ENCODE measurements around the gene C19orf44. TPM values are rescaled to one million over a fixed set of nuclear protein-coding genes. Genes with fewer than 3 reads are reported as not detected.
"Not testable (repeated sequence)": the region's sequence is repeated elsewhere in the genome, so short reads cannot be mapped to it uniquely, and the experiment has no call there.

C19orf44 gene
- total RNA-seq, 1 donor from 2014 or later, result 5.3 TPM

DNA sequence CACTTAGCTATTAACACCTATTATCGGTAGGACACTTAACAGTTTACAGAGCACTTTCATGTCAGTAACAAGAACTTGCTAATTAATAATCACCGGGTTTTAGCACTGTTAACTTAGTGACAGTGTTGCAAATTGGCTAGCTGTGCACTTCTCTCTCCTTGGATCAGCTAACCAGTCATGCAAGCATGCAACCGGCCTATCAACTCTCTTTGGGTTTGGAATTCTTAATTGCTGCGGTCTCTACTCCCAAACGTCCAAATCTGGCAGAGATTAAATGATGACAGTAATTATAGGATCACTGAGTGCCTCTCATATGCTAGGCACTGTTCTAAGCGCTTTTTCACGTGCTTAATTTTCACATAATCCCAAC is 25.7 kb upstream of the C19orf44 start:
- DNase-seq (ENCODE audit: extremely low spot score, unreplicated experiment), result no peak
- H3K4me1 Mint-ChIP-seq (ENCODE audit: unreplicated experiment), result peaks cover 31% of the 10 kb centered on the region
- TF ChIP-seq, protein P1, sequence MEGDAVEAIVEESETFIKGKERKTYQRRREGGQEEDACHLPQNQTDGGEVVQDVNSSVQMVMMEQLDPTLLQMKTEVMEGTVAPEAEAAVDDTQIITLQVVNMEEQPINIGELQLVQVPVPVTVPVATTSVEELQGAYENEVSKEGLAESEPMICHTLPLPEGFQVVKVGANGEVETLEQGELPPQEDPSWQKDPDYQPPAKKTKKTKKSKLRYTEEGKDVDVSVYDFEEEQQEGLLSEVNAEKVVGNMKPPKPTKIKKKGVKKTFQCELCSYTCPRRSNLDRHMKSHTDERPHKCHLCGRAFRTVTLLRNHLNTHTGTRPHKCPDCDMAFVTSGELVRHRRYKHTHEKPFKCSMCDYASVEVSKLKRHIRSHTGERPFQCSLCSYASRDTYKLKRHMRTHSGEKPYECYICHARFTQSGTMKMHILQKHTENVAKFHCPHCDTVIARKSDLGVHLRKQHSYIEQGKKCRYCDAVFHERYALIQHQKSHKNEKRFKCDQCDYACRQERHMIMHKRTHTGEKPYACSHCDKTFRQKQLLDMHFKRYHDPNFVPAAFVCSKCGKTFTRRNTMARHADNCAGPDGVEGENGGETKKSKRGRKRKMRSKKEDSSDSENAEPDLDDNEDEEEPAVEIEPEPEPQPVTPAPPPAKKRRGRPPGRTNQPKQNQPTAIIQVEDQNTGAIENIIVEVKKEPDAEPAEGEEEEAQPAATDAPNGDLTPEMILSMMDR (IDR thresholded peaks at IDR 0.05), result no peak
- H3K27me3 Mint-ChIP-seq (ENCODE audit: unreplicated experiment), result no peaks in the 10 kb centered on the region
- peak overlapping the region; percentile 82 for H3K4me3 Mint-ChIP-seq (ENCODE audit: unreplicated experiment)
- H3K9me3 Mint-ChIP-seq (ENCODE audit: unreplicated experiment), result no peaks in the 10 kb centered on the region
- H3K36me3 Mint-ChIP-seq (ENCODE audit: unreplicated experiment), result no peaks in the 10 kb centered on the region
- no peak overlapping the region for H3K27ac Mint-ChIP-seq (ENCODE audit: unreplicated experiment)

DNA sequence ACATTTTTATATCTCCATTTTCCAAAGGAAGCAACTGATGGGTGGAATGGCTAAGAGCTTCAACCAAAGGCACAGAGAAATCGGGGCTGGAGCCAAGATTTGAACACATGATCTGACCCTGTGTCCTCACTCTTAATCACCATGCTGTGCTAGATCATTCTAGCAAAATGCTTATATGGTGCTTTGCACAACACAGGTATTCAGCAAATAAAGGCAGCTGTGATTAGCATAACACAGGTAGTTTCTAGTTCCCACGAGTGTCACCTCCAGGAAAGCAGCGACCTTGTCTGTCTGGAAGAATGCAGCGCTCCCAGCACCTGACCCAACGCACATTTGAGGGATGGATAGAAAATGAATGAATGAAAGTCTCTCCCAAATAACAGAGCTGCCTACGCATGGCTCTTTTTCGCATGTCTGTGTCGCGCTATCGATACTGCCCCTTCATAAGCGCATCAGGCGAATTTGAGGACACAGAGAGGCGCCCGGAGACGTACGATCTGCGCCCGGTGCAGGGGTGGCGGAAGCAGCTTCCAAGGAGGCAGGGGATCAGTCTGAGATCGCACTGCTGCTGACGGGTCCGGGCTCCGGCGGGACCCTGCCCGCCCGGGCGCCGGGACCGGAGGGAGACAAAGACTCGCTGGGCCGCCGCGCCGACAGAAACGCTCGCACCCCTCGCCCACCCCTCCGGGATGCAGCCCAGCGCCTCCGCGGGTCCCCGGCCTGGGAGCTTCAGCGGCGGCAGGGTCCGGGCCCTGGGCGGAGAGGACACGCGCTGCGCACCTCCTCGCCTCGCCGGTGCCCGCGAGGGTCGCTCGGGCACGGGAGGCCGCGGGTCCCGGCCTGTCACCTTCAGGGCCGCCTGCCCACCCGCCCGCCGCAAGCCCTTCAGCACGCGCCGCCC is 25.0 kb upstream of the C19orf44 start:
- H3K36me3 Mint-ChIP-seq (ENCODE audit: unreplicated experiment), result no peaks in the 10 kb centered on the region
- no peaks in the 10 kb centered on the region for H3K9me3 Mint-ChIP-seq (ENCODE audit: unreplicated experiment)
- H3K27ac Mint-ChIP-seq (ENCODE audit: unreplicated experiment), result peak overlapping the region; percentile 52
- DNase-seq (ENCODE audit: extremely low spot score, unreplicated experiment), result no peak
- no peaks in the 10 kb centered on the region for H3K27me3 Mint-ChIP-seq (ENCODE audit: unreplicated experiment)
- TF ChIP-seq, protein P1 (IDR thresholded peaks at IDR 0.05), result no peak
- H3K4me1 Mint-ChIP-seq (ENCODE audit: unreplicated experiment), result peaks cover 31% of the 10 kb centered on the region
- H3K4me3 Mint-ChIP-seq (ENCODE audit: unreplicated experiment), result peak overlapping the region; percentile 82

GRCh38 chr19:16472559-16472899 is 23.7 kb upstream of the C19orf44 start:
- Mint-ChIP-seq H3K4me1 (ENCODE audit: unreplicated experiment) (peaks cover 28% of the 10 kb centered on the region), H3K4me3 (ENCODE audit: unreplicated experiment) (peak overlapping the region; percentile 79)
- not testable (repeated sequence) for DNase-seq (ENCODE audit: extremely low spot score, unreplicated experiment); H3K9me3 Mint-ChIP-seq (ENCODE audit: unreplicated experiment); H3K36me3 Mint-ChIP-seq (ENCODE audit: unreplicated experiment); H3K27me3 Mint-ChIP-seq (ENCODE audit: unreplicated experiment); H3K27ac Mint-ChIP-seq (ENCODE audit: unreplicated experiment)

DNA sequence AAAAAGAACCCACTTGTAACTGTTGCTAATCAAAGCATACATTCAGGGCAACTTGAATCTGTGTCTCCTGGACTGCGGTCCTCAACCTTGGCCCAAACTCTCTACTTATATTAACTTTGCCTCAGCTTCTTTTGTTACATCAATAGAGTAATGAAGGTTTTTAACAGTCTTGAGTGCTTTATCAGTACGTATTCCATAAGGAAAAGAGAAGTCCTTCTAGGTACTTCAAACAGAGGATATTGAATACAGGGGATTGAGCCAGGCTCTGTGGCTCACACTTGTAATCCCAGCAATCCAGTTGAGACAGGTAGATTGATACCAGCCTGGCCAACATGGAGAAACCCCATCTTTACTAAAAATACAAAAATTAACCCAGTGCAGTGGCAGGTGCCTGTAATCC is 23.2 kb upstream of the C19orf44 start:
- DNase-seq (ENCODE audit: extremely low spot score, unreplicated experiment), result no peak
- H3K4me1 Mint-ChIP-seq (ENCODE audit: unreplicated experiment), result peaks cover 28% of the 10 kb centered on the region

GRCh38 chr19:16473875-16474392 is 22.3 kb upstream of the C19orf44 start:
- TF ChIP-seq, protein P1 (IDR thresholded peaks at IDR 0.05), result no peak
- no peak overlapping the region for H3K4me3 Mint-ChIP-seq (ENCODE audit: unreplicated experiment)

More for the DNA sequence above, 23.2 kb upstream of the C19orf44 start:
- H3K36me3 Mint-ChIP-seq (ENCODE audit: unreplicated experiment), result no peaks in the 10 kb centered on the region
- TF ChIP-seq, protein P1 (IDR thresholded peaks at IDR 0.05), result no peak
- H3K9me3 Mint-ChIP-seq (ENCODE audit: unreplicated experiment), result no peaks in the 10 kb centered on the region
- H3K4me3 Mint-ChIP-seq (ENCODE audit: unreplicated experiment), result no peak overlapping the region
- no peak overlapping the region for H3K27ac Mint-ChIP-seq (ENCODE audit: unreplicated experiment)
- no peaks in the 10 kb centered on the region for H3K27me3 Mint-ChIP-seq (ENCODE audit: unreplicated experiment)

More at GRCh38 chr19:16473875-16474392, 22.3 kb upstream of the C19orf44 start:
- Mint-ChIP-seq H3K27ac (ENCODE audit: unreplicated experiment) (no peak overlapping the region), H3K9me3 (ENCODE audit: unreplicated experiment) (no peaks in the 10 kb centered on the region), H3K27me3 (ENCODE audit: unreplicated experiment) (no peaks in the 10 kb centered on the region), H3K4me1 (ENCODE audit: unreplicated experiment) (peaks cover 25% of the 10 kb centered on the region), H3K36me3 (ENCODE audit: unreplicated experiment) (no peaks in the 10 kb centered on the region)
- no peak for DNase-seq (ENCODE audit: extremely low spot score, unreplicated experiment)
